Astrocyte of the cerebellum (primary cell): ENCODE data around the gene THSD4.

ENCODE experiments used
- DNase-seq: peaks from one replicate; pipeline ENCODE4 v3.0.0-alpha.2; 2011; ENCODE audit warnings: low read depth
- H3K4me3 ChIP-seq: 2 replicates; pipeline ENCODE4 v1.5.1; 2011; ENCODE audit warnings: mild to moderate bottlenecking, low read depth, low read length, moderate library complexity
- CTCF ChIP-seq: IDR thresholded peaks from 2 replicates; pipeline ENCODE4 v1.5.1; 2012; ENCODE audit warnings: low read length, low read depth, moderate library complexity, mild to moderate bottlenecking; ENCODE audit errors: missing control alignments
- in situ Hi-C: cut with HindIII; loops from 2 replicates; pipeline ENCODE4 v1.10.0; 2017; ENCODE audit warnings: low sequenced_read_pairs

Gene THSD4

GRCh38 chr15:71679223-71679792, 564.0 kb downstream of the THSD4 start:
- in situ Hi-C loops = no loop called here

GRCh38 chr15:71679793-71680353, 564.6 kb downstream of the THSD4 start:
- in situ Hi-C loops = no loop called here
- no peak overlapping the region for H3K4me3 ChIP-seq
- no peak for DNase-seq
- TF ChIP-seq CTCF = no peak

More at GRCh38 chr15:71679223-71679792, 564.0 kb downstream of the THSD4 start:
- TF ChIP-seq CTCF = no peak
- H3K4me3 ChIP-seq = no peak overlapping the region
- no peak for DNase-seq

GRCh38 chr15:71682001-71682400, 566.7 kb downstream of the THSD4 start:
- in situ Hi-C loops = no loop called here
- H3K4me3 ChIP-seq = no peak overlapping the region
- no peak for DNase-seq
- TF ChIP-seq CTCF = no peak

GRCh38 chr15:71683411-71684274, 568.4 kb downstream of the THSD4 start:
- in situ Hi-C loops = no loop called here
- no peak overlapping the region for H3K4me3 ChIP-seq
- no peak for TF ChIP-seq CTCF
- no peak for DNase-seq

- no peak for DNase-seq
- in situ Hi-C loops = no loop called here
- TF ChIP-seq CTCF = no peak
- no peak overlapping the region for H3K4me3 ChIP-seq
Observed at GRCh38 chr15:71685420-71685993, 570.2 kb downstream of the THSD4 start.

- DNase-seq = no peak
- in situ Hi-C loops = no loop called here
- no peak for TF ChIP-seq CTCF
- H3K4me3 ChIP-seq = no peak overlapping the region
Observed at GRCh38 chr15:71686221-71687050, 571.2 kb downstream of the THSD4 start.
